ENCODE data around the gene SH3BP1. TPM values are rescaled to one million over a fixed set of nuclear protein-coding genes. Genes with fewer than 3 reads are reported as not detected.
"Not testable (repeated sequence)": the region's sequence is repeated elsewhere in the genome, so short reads cannot be mapped to it uniquely, and the experiment has no call there.

Gene SH3BP1
- total RNA-seq, 2 donors from 2014 or later = 1.5 to 4.0 TPM

GRCh38 chr22:37647317-37647716 lies 7.8 kb downstream of the SH3BP1 start:
- no peak overlapping the region for H3K4me3 ChIP-seq
- TF ChIP-seq CTCF (IDR thresholded peaks at IDR 0.05) = no peak
- H3K9me3 ChIP-seq = no peaks in the 10 kb centered on the region
- H3K27me3 ChIP-seq = no peaks in the 10 kb centered on the region
- H3K4me1 ChIP-seq = peaks cover 0 to 9% of the 10 kb centered on the region in 2 donors
- no peak overlapping the region for H3K27ac ChIP-seq
- H3K36me3 ChIP-seq = no peaks in the 10 kb centered on the region
- DNase-seq (ENCODE audit: low spot score) = no peak

DNA sequence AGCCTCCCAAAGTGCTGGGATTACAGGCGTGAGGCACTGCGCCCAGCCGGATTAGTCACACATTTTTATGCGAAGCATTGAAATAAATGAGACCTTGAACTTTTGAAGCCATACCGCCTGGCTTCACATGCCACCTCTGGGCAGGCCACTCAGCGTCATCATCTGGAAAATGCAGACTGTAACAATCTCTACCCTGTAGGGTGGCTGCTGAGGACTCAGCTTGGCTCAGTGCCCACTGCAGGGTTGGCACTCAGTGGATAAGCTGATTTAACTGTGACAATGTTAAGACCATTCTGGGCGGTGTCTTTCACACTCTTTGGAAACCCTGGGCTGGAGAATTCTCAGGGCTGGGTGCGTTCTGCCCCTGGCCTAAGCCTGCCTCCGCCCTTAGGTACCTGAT lies 8.5 kb downstream of the SH3BP1 start:
- Histone ChIP-seq H3K9me3 (no peaks in the 10 kb centered on the region), H3K27ac (no peak overlapping the region), H3K4me3 (no peak overlapping the region), H3K4me1 (peaks cover 0 to 7% of the 10 kb centered on the region in 2 donors), H3K36me3 (no peaks in the 10 kb centered on the region), H3K27me3 (no peaks in the 10 kb centered on the region)
- no peak for DNase-seq (ENCODE audit: low spot score)
- no peak for TF ChIP-seq CTCF (IDR thresholded peaks at IDR 0.05)

GRCh38 chr22:37650463-37651136 lies 11.1 kb downstream of the SH3BP1 start:
- Histone ChIP-seq H3K36me3 (no peaks in the 10 kb centered on the region), H3K9me3 (no peaks in the 10 kb centered on the region), H3K4me3 (no peak overlapping the region), H3K4me1 (no peaks in the 10 kb centered on the region), H3K27ac (no peak overlapping the region), H3K27me3 (no peaks in the 10 kb centered on the region)
- no peak for TF ChIP-seq CTCF (IDR thresholded peaks at IDR 0.05)
- DNase-seq (ENCODE audit: low spot score) = no peak

- no peak for DNase-seq (ENCODE audit: low spot score)
- no peak overlapping the region for H3K27ac ChIP-seq
- peaks cover 0 to 13% of the 10 kb centered on the region in 2 donors for H3K4me1 ChIP-seq
- H3K9me3 ChIP-seq = no peaks in the 10 kb centered on the region
- H3K27me3 ChIP-seq = no peaks in the 10 kb centered on the region
- TF ChIP-seq CTCF (IDR thresholded peaks at IDR 0.05) = no peak
- no peaks in the 10 kb centered on the region for H3K36me3 ChIP-seq
- H3K4me3 ChIP-seq = no peak overlapping the region
Observed at GRCh38 chr22:37654563-37655251, 15.2 kb downstream of the SH3BP1 start.

DNA sequence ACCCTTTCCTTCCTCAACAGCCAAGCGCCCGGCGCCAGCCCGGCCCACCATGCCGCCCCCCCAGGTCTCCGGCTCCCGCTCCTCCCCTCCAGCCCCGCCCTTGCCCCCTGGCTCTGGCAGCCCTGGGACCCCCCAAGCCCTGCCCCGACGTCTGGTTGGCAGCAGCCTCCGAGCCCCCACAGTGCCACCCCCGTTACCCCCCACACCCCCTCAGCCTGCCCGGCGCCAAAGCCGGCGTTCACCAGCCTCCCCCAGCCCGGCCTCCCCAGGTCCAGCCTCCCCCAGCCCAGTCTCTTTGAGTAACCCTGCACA lies 15.7 kb downstream of the SH3BP1 start:
- peak overlapping the region in 1 of 2 donors; percentile 17 for H3K27ac ChIP-seq
- H3K4me1 ChIP-seq = peaks cover 0 to 18% of the 10 kb centered on the region in 2 donors
- no peak for DNase-seq (ENCODE audit: low spot score)
- H3K9me3 ChIP-seq = no peaks in the 10 kb centered on the region
- H3K4me3 ChIP-seq = no peak overlapping the region
- TF ChIP-seq CTCF (IDR thresholded peaks at IDR 0.05) = no peak
- H3K27me3 ChIP-seq = no peaks in the 10 kb centered on the region
- H3K36me3 ChIP-seq = no peaks in the 10 kb centered on the region

DNA sequence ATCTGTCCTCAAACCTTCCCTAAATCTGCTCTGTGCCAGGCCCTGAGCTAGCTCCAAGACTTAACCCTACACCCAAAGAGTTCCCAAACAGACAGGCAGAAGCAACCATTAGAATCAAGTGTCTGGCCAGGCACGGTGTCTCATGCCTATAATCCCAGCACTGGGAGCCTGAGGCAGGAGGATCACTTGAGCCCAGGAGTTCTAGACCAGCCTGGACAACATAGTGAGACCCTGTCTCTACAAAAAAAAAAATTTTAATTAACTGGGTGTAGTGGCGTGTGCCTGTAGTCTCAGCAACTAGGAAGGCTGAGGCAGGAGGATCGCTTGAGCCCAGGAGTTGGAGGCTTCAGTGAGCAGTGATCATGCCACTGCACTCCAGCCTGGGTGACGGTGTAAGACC lies 17.1 kb downstream of the SH3BP1 start:
- not testable (repeated sequence) for H3K36me3 ChIP-seq; H3K27ac ChIP-seq; DNase-seq (ENCODE audit: low spot score); H3K9me3 ChIP-seq; H3K27me3 ChIP-seq; H3K4me3 ChIP-seq
- peaks cover 0 to 32% of the 10 kb centered on the region in 2 donors for H3K4me1 ChIP-seq

Data from right atrium auricular region (tissue), 2 donors.